ENCODE data around the gene MAMLD1.

The MAMLD1 gene

GRCh38 chrX:150515801-150516200, 152.7 kb downstream of the MAMLD1 start:
- H3K4me1 Mint-ChIP-seq (ENCODE audit: low read depth), result no peaks in the 10 kb centered on the region
- H3K36me3 Mint-ChIP-seq (ENCODE audit: low read depth), result peaks cover 2% of the 10 kb centered on the region
- no peaks in the 10 kb centered on the region for H3K9me3 Mint-ChIP-seq
- no peak overlapping the region for H3K27ac Mint-ChIP-seq
- no peaks in the 10 kb centered on the region for H3K27me3 Mint-ChIP-seq (ENCODE audit: low read depth)
- H3K4me3 Mint-ChIP-seq, result no peak overlapping the region

GRCh38 chrX:150517303-150517910, 154.3 kb downstream of the MAMLD1 start:
- H3K9me3 Mint-ChIP-seq, result no peaks in the 10 kb centered on the region
- H3K36me3 Mint-ChIP-seq (ENCODE audit: low read depth), result no peaks in the 10 kb centered on the region
- peaks cover 4% of the 10 kb centered on the region for H3K27me3 Mint-ChIP-seq (ENCODE audit: low read depth)
- no peak overlapping the region for H3K4me3 Mint-ChIP-seq
- no peaks in the 10 kb centered on the region for H3K4me1 Mint-ChIP-seq (ENCODE audit: low read depth)
- no peak overlapping the region for H3K27ac Mint-ChIP-seq

GRCh38 chrX:150522494-150522893, 159.4 kb downstream of the MAMLD1 start:
- Mint-ChIP-seq H3K4me1 (ENCODE audit: low read depth) (no peaks in the 10 kb centered on the region), H3K4me3 (no peak overlapping the region), H3K9me3 (no peaks in the 10 kb centered on the region), H3K27me3 (ENCODE audit: low read depth) (peaks cover 7% of the 10 kb centered on the region), H3K36me3 (ENCODE audit: low read depth) (no peaks in the 10 kb centered on the region), H3K27ac (no peak overlapping the region)

- no peaks in the 10 kb centered on the region for H3K36me3 Mint-ChIP-seq (ENCODE audit: low read depth)
- no peaks in the 10 kb centered on the region for H3K9me3 Mint-ChIP-seq
- H3K4me1 Mint-ChIP-seq (ENCODE audit: low read depth), result no peaks in the 10 kb centered on the region
- H3K4me3 Mint-ChIP-seq, result no peak overlapping the region
- H3K27ac Mint-ChIP-seq, result no peak overlapping the region
- peaks cover 8% of the 10 kb centered on the region for H3K27me3 Mint-ChIP-seq (ENCODE audit: low read depth)
Measured at GRCh38 chrX:150525061-150525919, 162.2 kb downstream of the MAMLD1 start.

GRCh38 chrX:150526692-150527091, 163.6 kb downstream of the MAMLD1 start:
- H3K27me3 Mint-ChIP-seq (ENCODE audit: low read depth), result peaks cover 4% of the 10 kb centered on the region
- H3K4me1 Mint-ChIP-seq (ENCODE audit: low read depth), result no peaks in the 10 kb centered on the region
- H3K27ac Mint-ChIP-seq, result no peak overlapping the region
- H3K36me3 Mint-ChIP-seq (ENCODE audit: low read depth), result no peaks in the 10 kb centered on the region
- no peak overlapping the region for H3K4me3 Mint-ChIP-seq
- H3K9me3 Mint-ChIP-seq, result no peaks in the 10 kb centered on the region

GRCh38 chrX:150527108-150527507, 164.0 kb downstream of the MAMLD1 start:
- no peaks in the 10 kb centered on the region for H3K9me3 Mint-ChIP-seq
- H3K4me1 Mint-ChIP-seq (ENCODE audit: low read depth), result no peaks in the 10 kb centered on the region
- H3K4me3 Mint-ChIP-seq, result no peak overlapping the region
- H3K27ac Mint-ChIP-seq, result no peak overlapping the region
- H3K27me3 Mint-ChIP-seq (ENCODE audit: low read depth), result peaks cover 4% of the 10 kb centered on the region
- H3K36me3 Mint-ChIP-seq (ENCODE audit: low read depth), result no peaks in the 10 kb centered on the region

- H3K27me3 Mint-ChIP-seq (ENCODE audit: low read depth), result peaks cover 4% of the 10 kb centered on the region
- no peak overlapping the region for H3K4me3 Mint-ChIP-seq
- H3K9me3 Mint-ChIP-seq, result peaks cover 10% of the 10 kb centered on the region
- H3K4me1 Mint-ChIP-seq (ENCODE audit: low read depth), result no peaks in the 10 kb centered on the region
- H3K36me3 Mint-ChIP-seq (ENCODE audit: low read depth), result peaks cover 2% of the 10 kb centered on the region
- H3K27ac Mint-ChIP-seq, result no peak overlapping the region
Measured at GRCh38 chrX:150529587-150529986, 166.5 kb downstream of the MAMLD1 start.

GRCh38 chrX:150530821-150531220, 167.7 kb downstream of the MAMLD1 start:
- Mint-ChIP-seq H3K9me3 (peaks cover 14% of the 10 kb centered on the region), H3K4me3 (no peak overlapping the region), H3K27me3 (ENCODE audit: low read depth) (peaks cover 4% of the 10 kb centered on the region), H3K27ac (no peak overlapping the region), H3K4me1 (ENCODE audit: low read depth) (no peaks in the 10 kb centered on the region), H3K36me3 (ENCODE audit: low read depth) (peaks cover 2% of the 10 kb centered on the region)

GRCh38 chrX:150531467-150531866, 168.3 kb downstream of the MAMLD1 start:
- Mint-ChIP-seq H3K9me3 (peaks cover 20% of the 10 kb centered on the region), H3K27me3 (ENCODE audit: low read depth) (peaks cover 4% of the 10 kb centered on the region), H3K36me3 (ENCODE audit: low read depth) (peaks cover 2% of the 10 kb centered on the region), H3K4me3 (no peak overlapping the region), H3K27ac (no peak overlapping the region), H3K4me1 (ENCODE audit: low read depth) (no peaks in the 10 kb centered on the region)

- H3K4me3 Mint-ChIP-seq, result no peak overlapping the region
Measured at GRCh38 chrX:150533863-150534262, 170.7 kb downstream of the MAMLD1 start.

GRCh38 chrX:150536455-150537116, 173.5 kb downstream of the MAMLD1 start:
- Mint-ChIP-seq H3K4me1 (ENCODE audit: low read depth) (no peaks in the 10 kb centered on the region), H3K36me3 (ENCODE audit: low read depth) (peaks cover 2% of the 10 kb centered on the region), H3K4me3 (no peak overlapping the region), H3K27me3 (ENCODE audit: low read depth) (no peaks in the 10 kb centered on the region), H3K27ac (no peak overlapping the region), H3K9me3 (peaks cover 20% of the 10 kb centered on the region)

More at GRCh38 chrX:150533863-150534262, 170.7 kb downstream of the MAMLD1 start:
- Mint-ChIP-seq H3K36me3 (ENCODE audit: low read depth) (peaks cover 2% of the 10 kb centered on the region), H3K27me3 (ENCODE audit: low read depth) (no peaks in the 10 kb centered on the region), H3K27ac (no peak overlapping the region), H3K4me1 (ENCODE audit: low read depth) (no peaks in the 10 kb centered on the region), H3K9me3 (peaks cover 20% of the 10 kb centered on the region)

GRCh38 chrX:150537851-150538250, 174.7 kb downstream of the MAMLD1 start:
- peaks cover 2% of the 10 kb centered on the region for H3K36me3 Mint-ChIP-seq (ENCODE audit: low read depth)
- H3K4me3 Mint-ChIP-seq, result no peak overlapping the region
- H3K27me3 Mint-ChIP-seq (ENCODE audit: low read depth), result no peaks in the 10 kb centered on the region
- H3K9me3 Mint-ChIP-seq, result peaks cover 20% of the 10 kb centered on the region
- no peaks in the 10 kb centered on the region for H3K4me1 Mint-ChIP-seq (ENCODE audit: low read depth)
- no peak overlapping the region for H3K27ac Mint-ChIP-seq

- Mint-ChIP-seq H3K27me3 (ENCODE audit: low read depth) (no peaks in the 10 kb centered on the region), H3K36me3 (ENCODE audit: low read depth) (no peaks in the 10 kb centered on the region), H3K4me1 (ENCODE audit: low read depth) (peaks cover under 1% of the 10 kb centered on the region), H3K27ac (no peak overlapping the region), H3K9me3 (peaks cover 5% of the 10 kb centered on the region), H3K4me3 (no peak overlapping the region)
Measured at GRCh38 chrX:150540965-150541364, 177.8 kb downstream of the MAMLD1 start.

- Mint-ChIP-seq H3K9me3 (no peaks in the 10 kb centered on the region), H3K27me3 (ENCODE audit: low read depth) (no peaks in the 10 kb centered on the region), H3K36me3 (ENCODE audit: low read depth) (no peaks in the 10 kb centered on the region), H3K4me3 (no peak overlapping the region), H3K4me1 (ENCODE audit: low read depth) (peaks cover 11% of the 10 kb centered on the region), H3K27ac (no peak overlapping the region)
Measured at GRCh38 chrX:150542846-150543229, 179.7 kb downstream of the MAMLD1 start.

Data from T-helper 1 cell treated with Interleukin-12 subunit alpha and Interleukin-12 subunit beta and Interleukin-4 antibody, amounts not matched to agents 30 μg/mL and 1 μg/mL, for 36 hours (primary cell).